Nephron progenitor cell (in vitro differentiated cells): ENCODE measurements around the gene GALNT3.

Experiments
- DNase-seq: peaks from one replicate; pipeline ENCODE4 v3.0.0; 2021
- H3K27ac Mint-ChIP-seq: 2 replicates; pipeline ENCODE4 v1.8.0; 2021; ENCODE audit warnings: mild to moderate bottlenecking, moderate library complexity, mixed read lengths
- H3K27me3 Mint-ChIP-seq: 2 replicates; pipeline ENCODE4 v1.8.0; 2021; ENCODE audit warnings: mild to moderate bottlenecking, low read depth, mixed read lengths; ENCODE audit not compliant: poor library complexity
- H3K36me3 Mint-ChIP-seq: 2 replicates; pipeline ENCODE4 v1.8.0; 2021; ENCODE audit warnings: low read depth, mixed read lengths
- H3K4me1 Mint-ChIP-seq: 2 replicates; pipeline ENCODE4 v1.8.0; 2021; ENCODE audit warnings: mixed read lengths
- H3K4me3 Mint-ChIP-seq: 2 replicates; pipeline ENCODE4 v1.8.0; 2021; ENCODE audit warnings: mild to moderate bottlenecking, moderate library complexity, mixed read lengths
- H3K9me3 Mint-ChIP-seq: 2 replicates; pipeline ENCODE4 v1.8.0; 2021; ENCODE audit warnings: mild to moderate bottlenecking, moderate library complexity, mixed read lengths
- CTCF ChIP-seq: fragments of 200-600 bp; sonication (generic); IDR thresholded peaks from 2 replicates; pipeline ENCODE4 v1.5.0; 2021; ENCODE audit warnings: antibody characterized with exemption

The GALNT3 gene

GRCh38 chr2:165746501-165746900 is 47.5 kb downstream of the GALNT3 start:
- no peak overlapping the region for H3K27ac Mint-ChIP-seq

GRCh38 chr2:165745916-165746315 is 48.1 kb downstream of the GALNT3 start:
- Mint-ChIP-seq H3K4me3 (no peak overlapping the region), H3K27ac (no peak overlapping the region), H3K4me1 (no peaks in the 10 kb centered on the region), H3K27me3 (no peaks in the 10 kb centered on the region), H3K36me3 (no peaks in the 10 kb centered on the region), H3K9me3 (no peaks in the 10 kb centered on the region)
- no peak for TF ChIP-seq CTCF
- no peak for DNase-seq

More at GRCh38 chr2:165746501-165746900, 47.5 kb downstream of the GALNT3 start:
- Mint-ChIP-seq H3K9me3 (no peaks in the 10 kb centered on the region), H3K36me3 (no peaks in the 10 kb centered on the region), H3K4me3 (no peak overlapping the region), H3K27me3 (no peaks in the 10 kb centered on the region), H3K4me1 (no peaks in the 10 kb centered on the region)
- DNase-seq, result no peak
- TF ChIP-seq CTCF, result no peak

GRCh38 chr2:165743442-165743841 is 50.6 kb downstream of the GALNT3 start:
- H3K4me1 Mint-ChIP-seq, result no peaks in the 10 kb centered on the region
- H3K4me3 Mint-ChIP-seq, result no peak overlapping the region
- no peak for TF ChIP-seq CTCF
- DNase-seq, result no peak
- H3K36me3 Mint-ChIP-seq, result no peaks in the 10 kb centered on the region
- H3K27ac Mint-ChIP-seq, result no peak overlapping the region
- peaks cover 5% of the 10 kb centered on the region for H3K9me3 Mint-ChIP-seq
- H3K27me3 Mint-ChIP-seq, result no peaks in the 10 kb centered on the region

GRCh38 chr2:165725421-165725820 is 68.6 kb downstream of the GALNT3 start:
- no peak for TF ChIP-seq CTCF
- Mint-ChIP-seq H3K4me1 (no peaks in the 10 kb centered on the region), H3K27ac (no peak overlapping the region), H3K9me3 (no peaks in the 10 kb centered on the region), H3K36me3 (no peaks in the 10 kb centered on the region), H3K27me3 (no peaks in the 10 kb centered on the region), H3K4me3 (no peak overlapping the region)
- no peak for DNase-seq

GRCh38 chr2:165720511-165720910 is 73.5 kb downstream of the GALNT3 start:
- Mint-ChIP-seq H3K4me3 (no peak overlapping the region), H3K27ac (no peak overlapping the region), H3K4me1 (no peaks in the 10 kb centered on the region), H3K9me3 (no peaks in the 10 kb centered on the region), H3K36me3 (no peaks in the 10 kb centered on the region), H3K27me3 (peaks cover 4% of the 10 kb centered on the region)
- TF ChIP-seq CTCF, result no peak
- no peak for DNase-seq

- no peaks in the 10 kb centered on the region for H3K36me3 Mint-ChIP-seq
- no peak for DNase-seq
- peak overlapping the region; percentile 47 for H3K27ac Mint-ChIP-seq
- H3K4me1 Mint-ChIP-seq, result no peaks in the 10 kb centered on the region
- H3K9me3 Mint-ChIP-seq, result no peaks in the 10 kb centered on the region
- H3K4me3 Mint-ChIP-seq, result no peak overlapping the region
- TF ChIP-seq CTCF, result no peak
- peaks cover 4% of the 10 kb centered on the region for H3K27me3 Mint-ChIP-seq
Measured at GRCh38 chr2:165718610-165719210, 75.3 kb downstream of the GALNT3 start.
